ENCODE measurements around the gene PGLYRP1. TPM values are rescaled to one million over a fixed set of nuclear protein-coding genes. Genes with fewer than 3 reads are reported as not detected.

PGLYRP1 gene
- total RNA-seq, 1 experiment from 2014 or later, result not detected

- no peaks in the 10 kb centered on the region for H4K20me1 ChIP-seq (ENCODE audit: insufficient read depth)
- peaks cover 3 to 14% of the 10 kb centered on the region in 2 experiments; a peak in 3 of 4 replicates for H3K4me1 ChIP-seq (ENCODE audit: control insufficient read depth in 1 of 2, insufficient read depth in 2 of 2, low read length in 2 of 2)
- H3K27me3 ChIP-seq (ENCODE audit: insufficient read depth, low read length), result no peaks in the 10 kb centered on the region
- H3K9me3 ChIP-seq (ENCODE audit: control insufficient read depth in 1 of 2, insufficient read depth in 1 of 2, low read depth in 1 of 2, low read length in 2 of 2), result no peaks in the 10 kb centered on the region
- H3K4me3 ChIP-seq (replicated peaks in 1 of 2; ENCODE audit: low read depth in 1 of 2, low read length in 2 of 2), result no peak overlapping the region
- no peak overlapping the region for H2AFZ ChIP-seq (ENCODE audit: low read depth, low read length, poor library complexity, severe bottlenecking)
- H3K9me2 ChIP-seq (ENCODE audit: insufficient read depth), result no peaks in the 10 kb centered on the region
- no peaks in the 10 kb centered on the region for H3K36me3 ChIP-seq (ENCODE audit: control insufficient read depth in 1 of 2, insufficient read depth in 2 of 2, low read length in 2 of 2)
- intact Hi-C loops (cut with micrococcal nuclease), result loop anchor here (5.0 kb wide), 1 partner anchor 104 kb away; the partner anchor contains the start of gene NANOS2
- ChIA-PET RAD21 (ENCODE audit: low non-redundant PET in 1 of 2, low total read pairs in 2 of 2, uncharacterized antibody in 2 of 2, unreplicated experiment in 2 of 2) (no interaction called here), POLR2A (no interaction called here), CTCF (interaction anchor here (0.8 to 2.1 kb wide), 7 partner anchors 11 to 249 kb away, joined by 3 to 19 read pairs (median 5); partner anchors contain the start of genes CCDC61, FOXA3, NANOS2 and SYMPK)
- no peak overlapping the region for H3K27ac ChIP-seq (ENCODE audit: low read depth, low read length)
- no peak for ATAC-seq
- no TSS peak for BruUV-seq (replicated peaks)
- no peaks in the 10 kb centered on the region for H3K79me2 ChIP-seq (ENCODE audit: insufficient read depth, low read length)
- no peak overlapping the region for H3K4me2 ChIP-seq (ENCODE audit: low read length)
- no peak overlapping the region for H3K9ac ChIP-seq (ENCODE audit: low read length)
- TF ChIP-seq JUND (IDR thresholded peaks at IDR 0.05) (no peak), POLR2AphosphoS5 (IDR thresholded peaks at IDR 0.05; ENCODE audit: low read depth, low read length) (no peak), MAX (IDR thresholded peaks at IDR 0.05) (no peak), EZH2phosphoT487 (IDR thresholded peaks at IDR 0.05; ENCODE audit: borderline replicate concordance) (no peak), CBX3 (IDR thresholded peaks at IDR 0.05; ENCODE audit: low read depth) (no peak), ZBTB33 (IDR thresholded peaks at IDR 0.05; ENCODE audit: extremely low read depth, insufficient replicate concordance, low read length) (no peak), YY1 (IDR thresholded peaks at IDR 0.05; ENCODE audit: extremely low read depth, insufficient replicate concordance, low read depth, low read length) (no peak), REST (IDR thresholded peaks at IDR 0.05; ENCODE audit: low read depth) (no peak), ATF3 (IDR thresholded peaks at IDR 0.05) (no peak), CTCF (IDR thresholded peaks at IDR 0.05 in 2 of 3, conservative IDR thresholded peaks at IDR 0.05 in 1 of 3; ENCODE audit: borderline replicate concordance in 1 of 3, insufficient read depth in 1 of 3, low read depth in 2 of 3, low read length in 2 of 3) (no peak), EGR1 (IDR thresholded peaks at IDR 0.05; ENCODE audit: low read depth) (no peak), SRF (IDR thresholded peaks at IDR 0.05; ENCODE audit: low read depth) (no peak), ZNF274 (IDR thresholded peaks at IDR 0.05; ENCODE audit: low read depth, low read length) (no peak), RAD21 (IDR thresholded peaks at IDR 0.05; ENCODE audit: low read depth) (no peak)
- no peak for DNase-seq (ENCODE audit: low read depth, low spot score)
Measured at GRCh38 chr19:46015687-46016425, 7.0 kb downstream of the PGLYRP1 start.

Data from HCT116 (cell line).